CD4-positive, alpha-beta T cell (primary cell): ENCODE data around the gene TSKU. TPM values are rescaled to one million over a fixed set of nuclear protein-coding genes. Genes with fewer than 3 reads are reported as not detected.

Experiments
- ATAC-seq: fragments of 200-7000 bp; cut with Tn5 transposase; one replicate; pipeline ENCODE4 v1.10.0; 2022; ENCODE audit warnings: mild to moderate bottlenecking; ENCODE audit not compliant: poor library complexity
- CTCF ChIA-PET: fragments of 350-600 bp; sonication (Branson Sonifier 250); formaldehyde crosslinking; loops from one replicate; lab custom pipeline; 2021; ENCODE audit warnings: antibody characterized with exemption, inconsistent platforms; lab: Charles Lee
- POLR2A ChIA-PET: fragments of 350-600 bp; sonication (Branson Sonifier 250); formaldehyde crosslinking; loops from one replicate; lab custom pipeline; 2021; ENCODE audit warnings: antibody characterized with exemption, inconsistent platforms; lab: Charles Lee
- DNase-seq, 14 experiments: peaks; one replicate each; pipeline ENCODE4 v3.0.0-alpha.2; 2013 to 2020; ENCODE audit warnings: mixed read lengths in 2 of 14
- H3K27ac ChIP-seq, 2 donors: one replicate each; pipeline versions ENCODE4 v1.5.1 to v1.7.0; 2013; ENCODE audit warnings: low read length in 2 of 2, low read depth in 1 of 2, mild to moderate bottlenecking in 1 of 2
- H3K27me3 ChIP-seq, 2 experiments: 1 replicate in 1 of 2; 2 replicates in 1 of 2; pipeline versions ENCODE4 v1.6.1 to v1.7.0; 2013; ENCODE audit warnings: low read length in 2 of 2, control low read depth in 1 of 2, mild to moderate bottlenecking in 1 of 2, moderate library complexity in 1 of 2; ENCODE audit not compliant: insufficient read depth in 2 of 2, control insufficient read depth in 1 of 2
- H3K36me3 ChIP-seq: one replicate; pipeline ENCODE4 v1.6.1; 2013; ENCODE audit warnings: low read length, control low read depth; ENCODE audit not compliant: insufficient read depth
- H3K4me1 ChIP-seq: one replicate; pipeline ENCODE4 v1.6.1; 2013; ENCODE audit warnings: low read length, control low read depth; ENCODE audit not compliant: insufficient read depth
- H3K4me3 ChIP-seq: one replicate; pipeline ENCODE4 v1.5.1; 2013; ENCODE audit warnings: mild to moderate bottlenecking, low read length, moderate library complexity
- H3K9me3 ChIP-seq, 2 experiments: 1 replicate in 1 of 2; 2 replicates in 1 of 2; pipeline versions ENCODE4 v1.6.1 to v1.7.0; 2013; ENCODE audit warnings: low read length in 2 of 2, mild to moderate bottlenecking in 2 of 2, control low read depth in 1 of 2, moderate library complexity in 1 of 2; ENCODE audit not compliant: control insufficient read depth in 1 of 2, insufficient read depth in 1 of 2
- H3K27ac Mint-ChIP-seq: one replicate; pipeline ENCODE4 v1.8.0; 2020; ENCODE audit warnings: mixed read lengths
- H3K27me3 Mint-ChIP-seq: one replicate; pipeline ENCODE4 v1.8.0; 2021; ENCODE audit warnings: mixed read lengths
- H3K36me3 Mint-ChIP-seq: one replicate; pipeline ENCODE4 v1.8.0; 2021; ENCODE audit warnings: low read depth, mixed read lengths
- H3K4me1 Mint-ChIP-seq: one replicate; pipeline ENCODE4 v1.8.0; 2021; ENCODE audit warnings: low read depth, mixed read lengths
- H3K4me3 Mint-ChIP-seq: one replicate; pipeline ENCODE4 v1.8.0; 2020; ENCODE audit warnings: mild to moderate bottlenecking, mixed read lengths
- H3K9me3 Mint-ChIP-seq: one replicate; pipeline ENCODE4 v1.8.0; 2020; ENCODE audit warnings: mixed read lengths
- CTCF ChIP-seq: fragments of 200-600 bp; IDR thresholded peaks from one replicate; pipeline ENCODE4 v1.8.0; 2022; ENCODE audit warnings: antibody characterized with exemption, mild to moderate bottlenecking
- intact Hi-C, 2 experiments: fragments of 100-400 bp; cut with DNase I in 1 of 2; cut with micrococcal nuclease in 1 of 2; formaldehyde crosslinking; loops; one replicate each; pipeline versions ENCODE4 v1.15.1 to v1.9.0; 2023 to 2025; cut with DNase I, micrococcal nuclease
- total RNA-seq, 174 experiments: library from RNA in 2 of 174; stranded (reverse) in 2 of 174; gene quantifications; one replicate each; pipeline ENCODE4 v1.2.3 and lab custom pipeline; 2021 to 2026

TSKU gene
- total RNA-seq, 2 experiments from 2014 or later, result 0.06 TPM; not detected in 1

- H3K4me1 ChIP-seq, result no peaks in the 10 kb centered on the region
- H3K27ac ChIP-seq, result no peak overlapping the region
- Mint-ChIP-seq H3K27me3 (no peaks in the 10 kb centered on the region), H3K27ac (no peak overlapping the region), H3K4me1 (no peaks in the 10 kb centered on the region), H3K36me3 (no peaks in the 10 kb centered on the region), H3K4me3 (no peak overlapping the region), H3K9me3 (no peaks in the 10 kb centered on the region)
- no peaks in the 10 kb centered on the region for H3K36me3 ChIP-seq
- no peaks in the 10 kb centered on the region for H3K27me3 ChIP-seq
- ChIA-PET CTCF (interaction anchor here (0.5 kb wide), 1 partner anchor 377 kb away, joined by 3 read pairs; no protein-coding TSS in a partner anchor), POLR2A (no interaction called here)
- intact Hi-C loops, result no loop called here
- no peak for DNase-seq
- no peak overlapping the region for H3K4me3 ChIP-seq
- no peak for ATAC-seq
- no peak for TF ChIP-seq CTCF
- no peaks in the 10 kb centered on the region for H3K9me3 ChIP-seq
Observed at GRCh38 chr11:76792505-76793264, 9.5 kb downstream of the TSKU start.

- no peak overlapping the region for H3K4me3 ChIP-seq
- no peaks in the 10 kb centered on the region for H3K36me3 Mint-ChIP-seq
- POLR2A ChIA-PET, result no interaction called here
- H3K27me3 Mint-ChIP-seq, result no peaks in the 10 kb centered on the region
- H3K36me3 ChIP-seq, result no peaks in the 10 kb centered on the region
- CTCF ChIA-PET, result no interaction called here
- no peaks in the 10 kb centered on the region for H3K27me3 ChIP-seq
- no peaks in the 10 kb centered on the region for H3K9me3 ChIP-seq
- H3K4me3 Mint-ChIP-seq, result no peak overlapping the region
- TF ChIP-seq CTCF, result no peak
- H3K4me1 Mint-ChIP-seq, result peaks cover 5% of the 10 kb centered on the region
- H3K27ac ChIP-seq, result no peak overlapping the region
- peaks cover 1% of the 10 kb centered on the region for H3K4me1 ChIP-seq
- no peaks in the 10 kb centered on the region for H3K9me3 Mint-ChIP-seq
- DNase-seq (no peak), ATAC-seq (no peak)
- intact Hi-C loops, result no loop called here
- no peak overlapping the region for H3K27ac Mint-ChIP-seq
Observed at GRCh38 chr11:76793391-76794291, 10.5 kb downstream of the TSKU start.

- no peak for DNase-seq
- intact Hi-C loops, result no loop called here
- Mint-ChIP-seq H3K9me3 (no peaks in the 10 kb centered on the region), H3K36me3 (no peaks in the 10 kb centered on the region), H3K4me3 (no peak overlapping the region), H3K4me1 (peaks cover 5% of the 10 kb centered on the region), H3K27me3 (no peaks in the 10 kb centered on the region), H3K27ac (no peak overlapping the region)
- ChIA-PET POLR2A (no interaction called here), CTCF (no interaction called here)
- Histone ChIP-seq H3K27ac (no peak overlapping the region), H3K4me1 (peaks cover 11% of the 10 kb centered on the region), H3K27me3 (no peaks in the 10 kb centered on the region), H3K36me3 (no peaks in the 10 kb centered on the region), H3K9me3 (no peaks in the 10 kb centered on the region), H3K4me3 (no peak overlapping the region)
- no peak for TF ChIP-seq CTCF
- ATAC-seq, result no peak
Observed at GRCh38 chr11:76794371-76795289, 11.5 kb downstream of the TSKU start.
